ENCODE results near the gene IFT81. TPM values are rescaled to one million over a fixed set of nuclear protein-coding genes. Genes with fewer than 3 reads are reported as not detected.
"Not testable (repeated sequence)": the region's sequence is repeated elsewhere in the genome, so short reads cannot be mapped to it uniquely, and the experiment has no call there.

The IFT81 gene
- total RNA-seq, 1 donor from 2014 or later = 18.3 TPM

- H3K4me3 ChIP-seq (ENCODE audit: low read length in 3 of 3) = peak overlapping the region in 1 of 3 donors; percentile 73
- no peak overlapping the region for H3K9ac ChIP-seq (ENCODE audit: low read depth in 1 of 3, low read length in 3 of 3)
- H3K4me1 ChIP-seq (ENCODE audit: control insufficient read depth in 3 of 3, insufficient read depth in 3 of 3, low read length in 3 of 3) = peaks cover 0 to 16% (median 8%) of the 10 kb centered on the region in 3 donors
- no peaks in the 10 kb centered on the region for H3K9me3 ChIP-seq (ENCODE audit: control insufficient read depth in 3 of 3, low read length in 3 of 3)
- H3K36me3 ChIP-seq (ENCODE audit: control insufficient read depth in 3 of 3, insufficient read depth in 3 of 3, low read length in 3 of 3) = no peaks in the 10 kb centered on the region
- H3K27me3 ChIP-seq (ENCODE audit: control insufficient read depth in 3 of 3, insufficient read depth in 3 of 3, low read length in 3 of 3) = no peaks in the 10 kb centered on the region
- peak overlapping the region; percentile 64 for H3K27ac ChIP-seq (ENCODE audit: low read depth, low read length)
These were observed 99.7 kb downstream of the IFT81 start for GRCh38 chr12:110223777-110224378.

GRCh38 chr12:110224379-110225304 lies 100.5 kb downstream of the IFT81 start:
- H3K27me3 ChIP-seq (ENCODE audit: control insufficient read depth in 3 of 3, insufficient read depth in 3 of 3, low read length in 3 of 3) = no peaks in the 10 kb centered on the region
- peak overlapping the region; percentile 64 for H3K27ac ChIP-seq (ENCODE audit: low read depth, low read length)
- H3K36me3 ChIP-seq (ENCODE audit: control insufficient read depth in 3 of 3, insufficient read depth in 3 of 3, low read length in 3 of 3) = no peaks in the 10 kb centered on the region
- peak overlapping the region; percentile 50 to 60 (median 58) for H3K9ac ChIP-seq (ENCODE audit: low read depth in 1 of 3, low read length in 3 of 3)
- peaks cover 0 to 16% (median 10%) of the 10 kb centered on the region in 3 donors for H3K4me1 ChIP-seq (ENCODE audit: control insufficient read depth in 3 of 3, insufficient read depth in 3 of 3, low read length in 3 of 3)
- no peaks in the 10 kb centered on the region for H3K9me3 ChIP-seq (ENCODE audit: control insufficient read depth in 3 of 3, low read length in 3 of 3)
- peak overlapping the region; percentile 22 to 73 (median 30) for H3K4me3 ChIP-seq (ENCODE audit: low read length in 3 of 3)

GRCh38 chr12:110227138-110227537 lies 103.0 kb downstream of the IFT81 start:
- Histone ChIP-seq H3K4me3 (ENCODE audit: low read length in 3 of 3) (no peak overlapping the region), H3K4me1 (ENCODE audit: control insufficient read depth in 3 of 3, insufficient read depth in 3 of 3, low read length in 3 of 3) (peaks cover 0 to 15% (median 13%) of the 10 kb centered on the region in 3 donors), H3K36me3 (ENCODE audit: control insufficient read depth in 3 of 3, insufficient read depth in 3 of 3, low read length in 3 of 3) (no peaks in the 10 kb centered on the region), H3K9ac (ENCODE audit: low read depth in 1 of 3, low read length in 3 of 3) (no peak overlapping the region), H3K27ac (ENCODE audit: low read depth, low read length) (no peak overlapping the region), H3K9me3 (ENCODE audit: control insufficient read depth in 3 of 3, low read length in 3 of 3) (no peaks in the 10 kb centered on the region), H3K27me3 (ENCODE audit: control insufficient read depth in 3 of 3, insufficient read depth in 3 of 3, low read length in 3 of 3) (no peaks in the 10 kb centered on the region)

- not testable (repeated sequence) for H3K9me3 ChIP-seq (ENCODE audit: control insufficient read depth in 3 of 3, low read length in 3 of 3); H3K27me3 ChIP-seq (ENCODE audit: control insufficient read depth in 3 of 3, insufficient read depth in 3 of 3, low read length in 3 of 3); H3K9ac ChIP-seq (ENCODE audit: low read depth in 1 of 3, low read length in 3 of 3); H3K27ac ChIP-seq (ENCODE audit: low read depth, low read length); H3K4me3 ChIP-seq (ENCODE audit: low read length in 3 of 3); H3K36me3 ChIP-seq (ENCODE audit: control insufficient read depth in 3 of 3, insufficient read depth in 3 of 3, low read length in 3 of 3)
- peaks cover 2 to 15% (median 9%) of the 10 kb centered on the region in 3 donors for H3K4me1 ChIP-seq (ENCODE audit: control insufficient read depth in 3 of 3, insufficient read depth in 3 of 3, low read length in 3 of 3)
These were observed 104.2 kb downstream of the IFT81 start for GRCh38 chr12:110228348-110228747.

GRCh38 chr12:110228756-110229155 lies 104.6 kb downstream of the IFT81 start:
- Histone ChIP-seq H3K4me1 (ENCODE audit: control insufficient read depth in 3 of 3, insufficient read depth in 3 of 3, low read length in 3 of 3) (peaks cover 6 to 14% (median 13%) of the 10 kb centered on the region in 3 donors), H3K9me3 (ENCODE audit: control insufficient read depth in 3 of 3, low read length in 3 of 3) (no peaks in the 10 kb centered on the region), H3K27me3 (ENCODE audit: control insufficient read depth in 3 of 3, insufficient read depth in 3 of 3, low read length in 3 of 3) (no peaks in the 10 kb centered on the region), H3K4me3 (ENCODE audit: low read length in 3 of 3) (no peak overlapping the region), H3K36me3 (ENCODE audit: control insufficient read depth in 3 of 3, insufficient read depth in 3 of 3, low read length in 3 of 3) (no peaks in the 10 kb centered on the region), H3K27ac (ENCODE audit: low read depth, low read length) (peak overlapping the region; percentile 61), H3K9ac (ENCODE audit: low read depth in 1 of 3, low read length in 3 of 3) (peak overlapping the region in 1 of 3 donors; percentile 35)

- Histone ChIP-seq H3K4me3 (ENCODE audit: low read length in 3 of 3) (no peak overlapping the region), H3K27ac (ENCODE audit: low read depth, low read length) (peak overlapping the region; percentile 61), H3K4me1 (ENCODE audit: control insufficient read depth in 3 of 3, insufficient read depth in 3 of 3, low read length in 3 of 3) (peaks cover 8 to 16% (median 9%) of the 10 kb centered on the region in 3 donors), H3K27me3 (ENCODE audit: control insufficient read depth in 3 of 3, insufficient read depth in 3 of 3, low read length in 3 of 3) (no peaks in the 10 kb centered on the region), H3K9ac (ENCODE audit: low read depth in 1 of 3, low read length in 3 of 3) (peak overlapping the region in 1 of 3 donors; percentile 35), H3K9me3 (ENCODE audit: control insufficient read depth in 3 of 3, low read length in 3 of 3) (no peaks in the 10 kb centered on the region), H3K36me3 (ENCODE audit: control insufficient read depth in 3 of 3, insufficient read depth in 3 of 3, low read length in 3 of 3) (no peaks in the 10 kb centered on the region)
These were observed 105.3 kb downstream of the IFT81 start for GRCh38 chr12:110229409-110229808.

GRCh38 chr12:110230655-110231054 lies 106.5 kb downstream of the IFT81 start:
- H3K36me3 ChIP-seq (ENCODE audit: control insufficient read depth in 3 of 3, insufficient read depth in 3 of 3, low read length in 3 of 3) = no peaks in the 10 kb centered on the region
- H3K4me1 ChIP-seq (ENCODE audit: control insufficient read depth in 3 of 3, insufficient read depth in 3 of 3, low read length in 3 of 3) = peaks cover 7 to 13% (median 10%) of the 10 kb centered on the region in 3 donors
- no peak overlapping the region for H3K4me3 ChIP-seq (ENCODE audit: low read length in 3 of 3)
- H3K9ac ChIP-seq (ENCODE audit: low read depth in 1 of 3, low read length in 3 of 3) = no peak overlapping the region
- H3K27ac ChIP-seq (ENCODE audit: low read depth, low read length) = no peak overlapping the region
- no peaks in the 10 kb centered on the region for H3K27me3 ChIP-seq (ENCODE audit: control insufficient read depth in 3 of 3, insufficient read depth in 3 of 3, low read length in 3 of 3)
- no peaks in the 10 kb centered on the region for H3K9me3 ChIP-seq (ENCODE audit: control insufficient read depth in 3 of 3, low read length in 3 of 3)

GRCh38 chr12:110233212-110233903 lies 109.2 kb downstream of the IFT81 start:
- H3K27ac ChIP-seq (ENCODE audit: low read depth, low read length) = peak overlapping the region; percentile 55

GRCh38 chr12:110234331-110234751 lies 110.2 kb downstream of the IFT81 start:
- H3K27me3 ChIP-seq (ENCODE audit: control insufficient read depth in 3 of 3, insufficient read depth in 3 of 3, low read length in 3 of 3) = no peaks in the 10 kb centered on the region
- H3K4me1 ChIP-seq (ENCODE audit: control insufficient read depth in 3 of 3, insufficient read depth in 3 of 3, low read length in 3 of 3) = peaks cover 7 to 13% (median 10%) of the 10 kb centered on the region in 3 donors
- peak overlapping the region; percentile 55 for H3K27ac ChIP-seq (ENCODE audit: low read depth, low read length)
- H3K9me3 ChIP-seq (ENCODE audit: control insufficient read depth in 3 of 3, low read length in 3 of 3) = no peaks in the 10 kb centered on the region
- H3K36me3 ChIP-seq (ENCODE audit: control insufficient read depth in 3 of 3, insufficient read depth in 3 of 3, low read length in 3 of 3) = no peaks in the 10 kb centered on the region
- no peak overlapping the region for H3K4me3 ChIP-seq (ENCODE audit: low read length in 3 of 3)
- no peak overlapping the region for H3K9ac ChIP-seq (ENCODE audit: low read depth in 1 of 3, low read length in 3 of 3)

More at GRCh38 chr12:110233212-110233903, 109.2 kb downstream of the IFT81 start:
- peaks cover 7 to 13% (median 10%) of the 10 kb centered on the region in 3 donors for H3K4me1 ChIP-seq (ENCODE audit: control insufficient read depth in 3 of 3, insufficient read depth in 3 of 3, low read length in 3 of 3)
- H3K36me3 ChIP-seq (ENCODE audit: control insufficient read depth in 3 of 3, insufficient read depth in 3 of 3, low read length in 3 of 3) = no peaks in the 10 kb centered on the region
- peak overlapping the region in 1 of 3 donors; percentile 42 for H3K4me3 ChIP-seq (ENCODE audit: low read length in 3 of 3)
- H3K9me3 ChIP-seq (ENCODE audit: control insufficient read depth in 3 of 3, low read length in 3 of 3) = no peaks in the 10 kb centered on the region
- H3K9ac ChIP-seq (ENCODE audit: low read depth in 1 of 3, low read length in 3 of 3) = peak overlapping the region in 1 of 3 donors; percentile 50
- H3K27me3 ChIP-seq (ENCODE audit: control insufficient read depth in 3 of 3, insufficient read depth in 3 of 3, low read length in 3 of 3) = no peaks in the 10 kb centered on the region

All from skeletal muscle tissue (tissue), 4 donors.